ENCODE measurements around the gene TMEM63B.
"Not testable (repeated sequence)": the region's sequence is repeated elsewhere in the genome, so short reads cannot be mapped to it uniquely, and the experiment has no call there.

Gene TMEM63B

DNA sequence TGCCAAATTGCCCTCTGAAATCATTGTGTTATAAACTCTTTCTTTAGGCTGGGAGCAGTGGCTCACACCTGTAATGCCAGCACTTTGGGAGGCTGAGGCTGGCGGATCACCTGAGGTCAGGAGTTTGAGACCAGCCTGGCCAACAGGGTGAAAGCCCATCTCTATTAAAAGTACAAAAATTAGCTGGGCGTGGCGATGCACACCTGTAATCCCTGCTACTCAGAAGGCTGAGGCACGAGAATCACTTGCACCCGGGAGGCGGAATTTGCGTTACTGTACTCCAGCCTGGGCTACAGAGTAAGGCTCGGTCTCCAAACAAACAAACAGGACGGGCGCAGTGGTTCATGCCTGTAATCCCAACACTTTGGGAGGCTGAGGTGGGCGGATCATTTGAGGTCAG lies 69.0 kb downstream of the TMEM63B start:
- not testable (repeated sequence) for DNase-seq

DNA sequence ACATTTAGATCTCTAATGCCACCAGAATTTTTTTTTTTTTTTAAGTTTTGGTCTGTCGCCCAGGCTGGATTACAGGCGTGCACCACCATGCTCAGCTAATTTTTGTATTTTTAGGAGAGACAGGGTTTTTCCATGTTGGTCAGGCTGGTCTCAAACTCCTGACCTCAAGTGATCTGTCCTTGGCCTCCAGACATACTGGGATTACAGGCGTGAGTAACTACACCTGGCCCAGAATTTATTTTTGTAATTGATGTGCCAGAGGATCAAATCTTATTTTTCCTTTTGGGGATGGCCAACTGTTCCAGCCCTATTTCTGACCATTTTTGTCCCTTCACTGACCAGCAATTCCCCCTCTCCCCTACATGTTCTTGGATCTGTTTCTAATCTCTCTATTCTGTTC lies 71.3 kb downstream of the TMEM63B start:
- no peak for DNase-seq

DNA sequence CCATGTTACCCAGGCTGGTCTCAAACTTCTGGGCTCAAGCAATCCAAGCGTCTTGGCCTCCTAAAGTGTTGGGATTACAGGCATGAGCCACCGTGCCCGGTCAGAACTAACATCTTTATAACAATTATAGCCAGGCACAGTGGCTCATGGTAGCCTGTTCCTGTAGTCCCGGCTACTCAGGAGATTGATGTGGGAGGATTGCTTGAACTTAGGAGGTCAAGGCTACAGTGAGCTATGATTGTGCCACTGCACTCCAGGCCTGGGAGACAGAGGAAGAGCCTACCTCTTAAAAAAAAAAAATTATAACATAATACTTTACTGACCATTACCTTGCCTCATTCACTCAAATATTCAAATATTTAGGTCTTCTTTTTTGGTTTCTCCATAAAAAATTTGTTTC lies 72.5 kb downstream of the TMEM63B start:
- no peak for DNase-seq

DNA sequence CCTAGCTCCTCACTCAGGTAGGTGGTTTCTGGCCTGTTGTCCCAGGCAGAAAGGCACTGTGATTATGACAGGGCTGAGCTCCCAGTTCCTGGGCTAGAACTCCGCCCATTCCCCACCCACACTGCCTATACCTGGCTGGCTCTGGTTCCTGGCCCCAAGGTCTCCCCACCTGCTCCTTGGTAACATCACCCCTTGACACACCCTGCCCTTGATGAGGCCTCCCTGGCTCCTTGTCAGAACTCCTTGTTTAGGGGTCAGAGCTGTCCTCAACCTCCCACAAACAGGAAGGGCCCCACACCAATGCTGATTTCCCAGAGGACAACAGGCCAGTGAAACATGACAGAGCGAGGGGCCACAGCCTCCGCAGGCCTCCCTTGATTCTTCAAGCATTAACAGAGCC lies 73.8 kb downstream of the TMEM63B start:
- no peak for DNase-seq

DNA sequence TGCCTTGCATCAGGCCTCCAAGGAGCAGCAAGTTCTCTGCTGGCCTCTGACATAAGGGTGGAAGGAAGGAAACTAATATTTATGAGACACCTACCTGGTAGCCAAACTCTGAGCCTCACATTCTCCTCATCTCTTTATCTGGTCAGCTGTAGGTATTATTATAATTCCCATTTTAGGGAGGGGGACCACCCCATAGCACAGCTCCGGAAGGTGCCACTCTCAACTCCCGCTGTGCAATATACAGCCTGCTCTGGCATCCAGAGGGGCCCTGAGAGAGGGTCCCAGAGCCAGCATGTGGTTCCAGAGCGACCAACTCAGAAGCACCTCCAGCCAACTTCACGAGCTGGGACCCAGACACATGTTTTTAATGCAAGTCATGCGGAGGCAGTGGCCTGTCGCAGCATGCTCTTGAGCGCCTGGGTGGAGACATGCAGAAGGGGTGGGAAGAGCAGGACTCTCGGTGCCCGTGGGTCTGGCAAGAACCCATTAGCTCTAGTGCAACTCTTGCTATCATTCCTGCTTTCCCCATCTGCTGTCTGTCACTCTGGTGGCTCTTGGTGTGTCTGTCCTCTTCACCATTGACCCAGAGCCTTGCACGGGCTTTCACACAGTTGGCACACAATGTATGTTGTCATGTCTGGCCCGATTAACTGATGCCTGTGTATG lies 74.4 kb downstream of the TMEM63B start:
- no peak for DNase-seq

DNA sequence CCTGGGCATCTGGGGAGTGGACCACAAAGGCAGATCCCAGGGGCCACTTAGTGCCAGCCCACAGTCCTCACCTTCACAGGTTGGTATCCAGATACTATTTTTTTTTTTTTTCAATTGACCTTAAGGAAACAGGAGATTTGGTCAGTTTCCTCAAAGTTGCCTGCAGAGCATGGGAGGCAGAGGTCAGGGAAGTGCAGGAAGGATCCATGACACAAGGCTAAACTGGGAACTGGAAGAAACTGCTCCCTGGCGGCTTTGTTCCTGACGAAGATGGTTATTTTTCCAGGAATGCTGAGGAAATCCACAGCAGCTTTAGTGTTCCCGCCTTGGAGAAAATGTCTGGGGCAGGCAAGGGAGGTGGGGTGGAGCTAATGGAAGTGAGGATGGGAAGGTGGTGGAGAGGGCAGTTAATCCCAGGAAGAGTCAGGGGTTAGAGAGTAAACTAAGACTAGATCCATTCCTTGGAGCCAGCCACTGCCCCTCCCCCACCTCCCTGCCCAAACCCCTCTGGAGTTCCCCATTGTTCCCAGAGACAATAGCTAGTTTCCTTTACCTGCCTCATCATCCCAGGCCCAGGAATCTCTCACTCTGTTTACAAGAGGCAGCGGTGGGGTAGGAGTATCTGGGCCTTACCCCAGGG lies 75.1 kb downstream of the TMEM63B start:
- no peak for DNase-seq

DNA sequence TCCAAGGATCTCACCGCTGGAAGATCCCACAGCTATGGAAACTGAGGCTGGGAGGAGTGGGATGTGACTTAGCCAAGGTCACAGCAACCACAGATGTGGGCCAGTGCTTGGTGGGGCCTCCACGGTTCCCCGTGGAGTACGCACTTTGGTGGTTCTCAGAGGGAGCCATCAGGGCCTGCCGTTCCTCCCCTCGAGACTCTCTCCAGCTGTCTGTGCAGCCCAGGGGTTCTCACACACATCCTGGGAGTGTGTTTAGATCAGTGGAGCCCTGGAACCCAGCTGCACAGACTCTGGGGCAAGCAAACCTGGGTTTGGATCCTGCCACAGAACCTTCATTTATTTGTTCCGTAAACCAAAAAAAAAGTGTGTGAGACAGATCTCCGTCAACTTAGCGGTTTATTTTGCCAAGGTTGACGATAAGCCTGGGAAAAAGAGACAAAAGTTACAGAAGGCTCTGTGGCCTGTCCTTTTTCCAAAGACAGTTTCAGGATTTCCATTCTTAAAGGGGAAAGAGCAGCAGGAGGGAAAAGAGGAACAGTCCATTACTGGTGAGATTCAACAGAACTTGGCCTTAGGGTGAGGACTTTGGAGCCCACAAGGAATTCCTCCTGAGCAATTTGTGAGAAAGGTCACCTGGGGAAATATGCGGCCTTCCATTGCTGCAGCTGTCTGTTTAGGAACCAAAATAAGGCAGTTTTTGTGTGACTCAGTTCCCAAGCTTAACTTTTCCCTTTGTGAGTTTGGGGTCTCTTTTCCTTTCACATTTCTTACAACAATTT lies 75.8 kb downstream of the TMEM63B start:
- no peak for DNase-seq

DNA sequence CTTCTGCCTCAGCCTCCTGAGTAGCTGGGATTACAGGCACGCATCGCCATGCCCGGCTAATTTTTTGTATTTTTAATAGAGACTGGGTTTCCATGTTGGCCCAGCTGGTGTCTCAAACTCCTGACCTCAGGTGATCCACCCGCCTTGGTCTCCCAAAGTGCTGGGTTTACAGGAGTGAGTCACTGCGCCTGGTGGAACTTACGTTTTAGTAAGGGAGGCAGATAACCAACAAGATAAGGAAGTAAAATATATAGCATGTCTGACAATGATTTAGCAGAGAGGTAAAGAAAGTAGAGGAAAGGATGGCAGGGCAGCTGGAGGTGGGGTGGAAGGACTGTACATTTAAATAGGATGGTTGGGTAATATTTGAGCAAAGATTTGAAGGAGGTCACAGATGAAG lies 76.6 kb downstream of the TMEM63B start:
- no peak for DNase-seq
